ENCODE results near the gene WRNIP1. TPM values are rescaled to one million over a fixed set of nuclear protein-coding genes. Genes with fewer than 3 reads are reported as not detected.

The WRNIP1 gene
- total RNA-seq, 1 experiment from 2014 or later: 78.8 TPM

- H3K9ac ChIP-seq (ENCODE audit: low read length): no peak overlapping the region
- DNase-seq (ENCODE audit: low read depth, low spot score): no peak
- CTCF ChIA-PET: no interaction called here
- no peaks in the 10 kb centered on the region for H3K36me3 ChIP-seq (ENCODE audit: control insufficient read depth in 1 of 2, insufficient read depth in 2 of 2, low read length in 2 of 2)
- no peaks in the 10 kb centered on the region for H3K27me3 ChIP-seq (ENCODE audit: insufficient read depth, low read length)
- no peak for ATAC-seq
- H2AFZ ChIP-seq (ENCODE audit: low read depth, low read length, poor library complexity, severe bottlenecking): no peak overlapping the region
- POLR2A ChIA-PET: no interaction called here
- no peaks in the 10 kb centered on the region for H3K79me2 ChIP-seq (ENCODE audit: insufficient read depth, low read length)
- no peaks in the 10 kb centered on the region for H4K20me1 ChIP-seq (ENCODE audit: insufficient read depth)
- no peak overlapping the region for H3K4me2 ChIP-seq (ENCODE audit: low read length)
- H3K9me3 ChIP-seq (ENCODE audit: control insufficient read depth in 1 of 2, insufficient read depth in 1 of 2, low read depth in 1 of 2, low read length in 2 of 2): no peaks in the 10 kb centered on the region
- H3K27ac ChIP-seq (ENCODE audit: low read depth, low read length): no peak overlapping the region
- intact Hi-C loops (cut with micrococcal nuclease): no loop called here
- H3K9me2 ChIP-seq (ENCODE audit: insufficient read depth): no peaks in the 10 kb centered on the region
- TF ChIP-seq EZH2phosphoT487 (IDR thresholded peaks at IDR 0.05; ENCODE audit: borderline replicate concordance) (no peak), ZBTB33 (IDR thresholded peaks at IDR 0.05; ENCODE audit: extremely low read depth, insufficient replicate concordance, low read length) (no peak), ZFX (IDR thresholded peaks at IDR 0.05) (no peak), CBX3 (IDR thresholded peaks at IDR 0.05; ENCODE audit: low read depth) (no peak), CTCF (IDR thresholded peaks at IDR 0.05 in 2 of 3, conservative IDR thresholded peaks at IDR 0.05 in 1 of 3; ENCODE audit: borderline replicate concordance in 1 of 3, insufficient read depth in 1 of 3, low read depth in 2 of 3, low read length in 2 of 3) (no peak), EZH2 (IDR thresholded peaks at IDR 0.05) (no peak), CEBPB (IDR thresholded peaks at IDR 0.05; ENCODE audit: low read depth) (no peak), ATF3 (IDR thresholded peaks at IDR 0.05) (no peak)
- peaks cover 0 to 9% of the 10 kb centered on the region in 2 experiments; a peak in 2 of 4 replicates for H3K4me1 ChIP-seq (ENCODE audit: control insufficient read depth in 1 of 2, insufficient read depth in 2 of 2, low read length in 2 of 2)
- H3K4me3 ChIP-seq (replicated peaks in 1 of 2; ENCODE audit: low read depth in 1 of 2, low read length in 2 of 2): no peak overlapping the region
- BruUV-seq (replicated peaks): no TSS peak
- RAD21 ChIA-PET (ENCODE audit: low non-redundant PET in 1 of 2, low total read pairs in 2 of 2, uncharacterized antibody in 2 of 2, unreplicated experiment in 2 of 2): no interaction called here
Measured at GRCh38 chr6:2746557-2747061, 18.6 kb upstream of the WRNIP1 start.

Measured in HCT116 (cell line).